ENCODE data around the gene SPNS2.

SPNS2 gene

DNA sequence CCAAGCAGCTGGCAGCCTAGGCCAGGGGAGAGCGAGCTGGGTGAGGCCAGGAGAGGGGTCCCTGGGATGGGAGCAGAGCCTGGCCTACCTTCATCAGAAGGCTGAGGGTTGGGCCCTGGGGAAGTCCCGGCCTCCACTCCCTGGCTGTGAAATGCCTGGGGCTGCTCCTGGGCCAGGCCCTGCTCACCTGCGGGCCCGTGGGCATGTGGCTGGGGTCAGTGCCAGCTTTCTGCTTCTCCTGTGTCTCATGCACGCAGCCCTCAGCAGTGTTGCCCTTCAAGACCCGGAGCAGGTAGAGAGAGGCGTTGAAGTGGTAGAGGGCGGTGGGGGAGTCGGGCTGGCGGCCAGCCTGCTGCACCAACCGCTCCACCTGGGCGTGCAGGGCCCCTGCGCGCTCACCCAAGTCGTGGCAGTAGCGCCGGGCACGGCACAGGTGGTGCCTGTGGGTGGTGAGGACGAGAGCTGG is 44.1 kb downstream of the SPNS2 start:
- Histone ChIP-seq H3K4me1 (ENCODE audit: insufficient read depth, low read length, poor library complexity, severe bottlenecking) (no peaks in the 10 kb centered on the region), H3K36me3 (ENCODE audit: insufficient read depth, low read length) (peaks cover 14% of the 10 kb centered on the region; the same call in 1 of the 2 replicates), H3K27me3 (ENCODE audit: insufficient read depth, low read length, poor library complexity, severe bottlenecking) (no peaks in the 10 kb centered on the region), H3F3A (ENCODE audit: low read depth) (no peaks in the 10 kb centered on the region), H3K9ac (ENCODE audit: low read depth, low read length, poor library complexity, severe bottlenecking) (no peak overlapping the region), H3K4me3 (ENCODE audit: low read length, poor library complexity, severe bottlenecking) (no peak overlapping the region), H3K4me2 (ENCODE audit: low read depth, low read length, poor library complexity, severe bottlenecking) (no peak overlapping the region), H3K79me2 (ENCODE audit: insufficient read depth, low read length) (no peaks in the 10 kb centered on the region), H3K9me3 (ENCODE audit: insufficient read depth, low read depth, low read length) (no peaks in the 10 kb centered on the region), H2AFZ (ENCODE audit: low read length) (no peak overlapping the region), H4K20me1 (ENCODE audit: insufficient read depth, low read length, poor library complexity, severe bottlenecking) (no peaks in the 10 kb centered on the region), H3K9me2 (replicated peaks; ENCODE audit: low read depth, low read length) (no peaks in the 10 kb centered on the region)
- no peak for TF ChIP-seq EZH2phosphoT487 (IDR thresholded peaks at IDR 0.05; ENCODE audit: borderline replicate concordance)
- TF ChIP-seq, protein P1, sequence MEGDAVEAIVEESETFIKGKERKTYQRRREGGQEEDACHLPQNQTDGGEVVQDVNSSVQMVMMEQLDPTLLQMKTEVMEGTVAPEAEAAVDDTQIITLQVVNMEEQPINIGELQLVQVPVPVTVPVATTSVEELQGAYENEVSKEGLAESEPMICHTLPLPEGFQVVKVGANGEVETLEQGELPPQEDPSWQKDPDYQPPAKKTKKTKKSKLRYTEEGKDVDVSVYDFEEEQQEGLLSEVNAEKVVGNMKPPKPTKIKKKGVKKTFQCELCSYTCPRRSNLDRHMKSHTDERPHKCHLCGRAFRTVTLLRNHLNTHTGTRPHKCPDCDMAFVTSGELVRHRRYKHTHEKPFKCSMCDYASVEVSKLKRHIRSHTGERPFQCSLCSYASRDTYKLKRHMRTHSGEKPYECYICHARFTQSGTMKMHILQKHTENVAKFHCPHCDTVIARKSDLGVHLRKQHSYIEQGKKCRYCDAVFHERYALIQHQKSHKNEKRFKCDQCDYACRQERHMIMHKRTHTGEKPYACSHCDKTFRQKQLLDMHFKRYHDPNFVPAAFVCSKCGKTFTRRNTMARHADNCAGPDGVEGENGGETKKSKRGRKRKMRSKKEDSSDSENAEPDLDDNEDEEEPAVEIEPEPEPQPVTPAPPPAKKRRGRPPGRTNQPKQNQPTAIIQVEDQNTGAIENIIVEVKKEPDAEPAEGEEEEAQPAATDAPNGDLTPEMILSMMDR (conservative IDR thresholded peaks at IDR 0.05; ENCODE audit: low read length) = no peak

DNA sequence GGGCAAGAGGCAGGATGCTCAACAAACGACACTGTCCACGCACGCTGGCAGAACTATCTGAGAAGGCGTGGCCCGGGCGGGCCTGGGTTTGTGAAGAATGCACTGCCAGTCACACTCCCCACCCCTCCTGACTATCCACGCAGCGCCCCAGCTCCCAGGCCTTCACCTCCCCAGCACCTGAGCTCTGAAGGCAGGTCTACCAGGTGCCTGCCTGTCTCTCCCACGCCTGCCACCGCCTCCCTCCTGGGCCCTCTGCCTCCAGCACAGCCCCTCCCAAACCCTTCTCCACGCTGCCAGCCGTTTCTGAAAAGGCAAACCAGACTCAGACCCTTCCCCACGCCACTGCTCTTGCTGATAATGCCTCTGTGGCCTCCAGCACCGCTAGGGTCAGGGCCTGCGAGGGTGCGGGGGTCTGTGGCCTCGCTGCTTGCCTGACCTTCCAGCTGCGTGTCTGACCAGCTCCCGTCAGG is 44.9 kb downstream of the SPNS2 start:
- no peaks in the 10 kb centered on the region for H3F3A ChIP-seq (ENCODE audit: low read depth)
- no peak overlapping the region for H3K4me2 ChIP-seq (ENCODE audit: low read depth, low read length, poor library complexity, severe bottlenecking)
- no peak overlapping the region for H2AFZ ChIP-seq (ENCODE audit: low read length)
- H3K9me2 ChIP-seq (replicated peaks; ENCODE audit: low read depth, low read length) = no peaks in the 10 kb centered on the region
- no peaks in the 10 kb centered on the region for H3K9me3 ChIP-seq (ENCODE audit: insufficient read depth, low read depth, low read length)
- no peaks in the 10 kb centered on the region for H3K27me3 ChIP-seq (ENCODE audit: insufficient read depth, low read length, poor library complexity, severe bottlenecking)
- H4K20me1 ChIP-seq (ENCODE audit: insufficient read depth, low read length, poor library complexity, severe bottlenecking) = no peaks in the 10 kb centered on the region
- no peak for TF ChIP-seq EZH2phosphoT487 (IDR thresholded peaks at IDR 0.05; ENCODE audit: borderline replicate concordance)
- TF ChIP-seq, protein P1 (conservative IDR thresholded peaks at IDR 0.05; ENCODE audit: low read length) = no peak
- no peak overlapping the region for H3K4me3 ChIP-seq (ENCODE audit: low read length, poor library complexity, severe bottlenecking)
- H3K36me3 ChIP-seq (ENCODE audit: insufficient read depth, low read length) = peaks cover 19% of the 10 kb centered on the region; the same call in 1 of the 2 replicates
- no peak overlapping the region for H3K9ac ChIP-seq (ENCODE audit: low read depth, low read length, poor library complexity, severe bottlenecking)
- no peaks in the 10 kb centered on the region for H3K4me1 ChIP-seq (ENCODE audit: insufficient read depth, low read length, poor library complexity, severe bottlenecking)
- H3K79me2 ChIP-seq (ENCODE audit: insufficient read depth, low read length) = no peaks in the 10 kb centered on the region

DNA sequence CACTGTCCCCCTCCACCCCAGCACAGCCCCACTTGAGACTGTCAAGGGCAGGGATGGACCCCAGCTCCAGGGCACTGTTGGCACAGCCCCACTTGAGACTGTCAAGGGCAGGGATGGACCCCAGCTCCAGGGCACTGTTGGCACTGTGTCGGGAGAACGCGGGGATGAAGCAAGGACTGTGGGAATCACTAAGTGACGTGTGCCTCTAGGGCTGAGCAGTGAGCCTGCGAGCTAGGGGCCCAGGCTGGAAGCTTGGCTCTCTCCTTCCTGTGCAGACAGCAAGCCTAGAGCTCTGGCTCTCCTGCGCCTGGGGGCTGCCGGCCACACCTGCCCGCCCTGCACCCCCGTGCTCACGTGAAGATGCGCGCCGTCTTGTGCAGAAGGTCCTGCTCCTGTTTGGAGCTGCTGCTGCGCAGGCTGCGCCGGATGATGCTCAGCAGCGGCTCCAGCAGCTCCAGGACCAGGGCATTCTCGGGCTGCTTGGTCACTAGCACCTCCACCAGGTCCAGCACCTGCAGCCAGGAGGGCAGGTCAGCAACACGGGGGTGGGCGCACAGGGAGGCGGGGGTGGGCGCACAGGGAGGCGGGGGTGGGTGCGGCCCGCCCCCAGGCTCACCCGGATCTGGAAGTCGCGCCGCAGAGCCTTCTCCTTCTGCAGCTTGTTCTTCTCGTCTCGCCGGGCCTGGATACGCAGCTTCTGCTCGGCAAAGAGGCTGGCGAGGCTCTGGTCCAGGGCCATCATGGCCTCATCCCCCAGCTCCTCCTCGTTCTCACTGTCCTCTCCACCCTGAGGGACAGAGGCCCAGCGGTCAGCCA is 45.7 kb downstream of the SPNS2 start:
- Histone ChIP-seq H3K4me1 (ENCODE audit: insufficient read depth, low read length, poor library complexity, severe bottlenecking) (no peaks in the 10 kb centered on the region), H3K9ac (ENCODE audit: low read depth, low read length, poor library complexity, severe bottlenecking) (no peak overlapping the region), H4K20me1 (ENCODE audit: insufficient read depth, low read length, poor library complexity, severe bottlenecking) (no peaks in the 10 kb centered on the region), H3K27me3 (ENCODE audit: insufficient read depth, low read length, poor library complexity, severe bottlenecking) (no peaks in the 10 kb centered on the region), H3F3A (ENCODE audit: low read depth) (no peaks in the 10 kb centered on the region), H3K4me3 (ENCODE audit: low read length, poor library complexity, severe bottlenecking) (no peak overlapping the region), H3K9me2 (replicated peaks; ENCODE audit: low read depth, low read length) (no peaks in the 10 kb centered on the region), H2AFZ (ENCODE audit: low read length) (no peak overlapping the region), H3K79me2 (ENCODE audit: insufficient read depth, low read length) (no peaks in the 10 kb centered on the region), H3K4me2 (ENCODE audit: low read depth, low read length, poor library complexity, severe bottlenecking) (no peak overlapping the region), H3K9me3 (ENCODE audit: insufficient read depth, low read depth, low read length) (no peaks in the 10 kb centered on the region), H3K36me3 (ENCODE audit: insufficient read depth, low read length) (peaks cover 20% of the 10 kb centered on the region; the same call in 1 of the 2 replicates)
- TF ChIP-seq EZH2phosphoT487 (IDR thresholded peaks at IDR 0.05; ENCODE audit: borderline replicate concordance) = no peak
- TF ChIP-seq, protein P1 (conservative IDR thresholded peaks at IDR 0.05; ENCODE audit: low read length) = no peak
